ENCODE data around the gene CINP.

CINP gene

GRCh38 chr14:102362545-102363181 is at the start of gene CINP, which contains the start of gene TECPR2:
Gene CINP, minus strand, starts transcription at chr14:102362890. Its CDS starts 39 bp downstream, at chr14:102362851.
Gene TECPR2, plus strand, starts transcription at chr14:102362941. Its CDS starts 13,781 bp downstream, at chr14:102376722.
- peak; percentile 99 for DNase-seq

- no peak for DNase-seq
Observed at GRCh38 chr14:102408724-102409123, 46.0 kb upstream of the CINP start.

- no peak for DNase-seq
Observed at GRCh38 chr14:102407258-102407657, 44.6 kb upstream of the CINP start.

- DNase-seq: no peak
Observed at GRCh38 chr14:102403028-102403427, 40.3 kb upstream of the CINP start.

- DNase-seq: no peak
Observed at GRCh38 chr14:102396521-102396920, 33.8 kb upstream of the CINP start.

- DNase-seq: no peak
Observed at GRCh38 chr14:102394717-102395375, 32.2 kb upstream of the CINP start.

GRCh38 chr14:102392506-102392905 is 29.8 kb upstream of the CINP start:
- no peak for DNase-seq

GRCh38 chr14:102390064-102390855 is 27.6 kb upstream of the CINP start:
- no peak for DNase-seq

- DNase-seq: no peak
Observed at GRCh38 chr14:102389246-102389645, 26.6 kb upstream of the CINP start.

GRCh38 chr14:102387086-102387485 is 24.4 kb upstream of the CINP start:
- no peak for DNase-seq

- no peak for DNase-seq
Observed at GRCh38 chr14:102378830-102379229, 16.1 kb upstream of the CINP start.

- DNase-seq: no peak
Observed at GRCh38 chr14:102377696-102378095, 15.0 kb upstream of the CINP start.

GRCh38 chr14:102375119-102375518 is 12.4 kb upstream of the CINP start:
- no peak for DNase-seq

- DNase-seq: no peak
Observed at GRCh38 chr14:102374264-102374663, 11.6 kb upstream of the CINP start.

GRCh38 chr14:102373110-102373509 is 10.4 kb upstream of the CINP start:
- DNase-seq: no peak

- no peak for DNase-seq
Observed at GRCh38 chr14:102371361-102371760, 8.7 kb upstream of the CINP start.

GRCh38 chr14:102370305-102370809 is 7.7 kb upstream of the CINP start:
- DNase-seq: no peak

GRCh38 chr14:102363182-102363943 is 673 bp upstream of the CINP start:
- peak; percentile 77 for DNase-seq

- no peak for DNase-seq
Observed at GRCh38 chr14:102362084-102362483, 606 bp downstream of the CINP start.

GRCh38 chr14:102360388-102360787 is 2.3 kb downstream of the CINP start:
- no peak for DNase-seq

- no peak for DNase-seq
Observed at GRCh38 chr14:102359341-102359740, 3.3 kb downstream of the CINP start.

GRCh38 chr14:102356280-102356679 is 6.4 kb downstream of the CINP start:
- no peak for DNase-seq

- no peak for DNase-seq
Observed at GRCh38 chr14:102353126-102353619, 9.5 kb downstream of the CINP start.

All from right forelimb (tissue), 1 donor.